Stomach (tissue), 4 donors: Measurements from ENCODE around the gene CHD3.

Experiments
- POLR2A ChIP-seq, 4 donors: fragments of 450-650 bp; IDR thresholded peaks; one replicate each; pipeline ENCODE4 v1.6.1; 2016; ENCODE audit warnings: antibody characterized with exemption in 4 of 4, control low read depth in 2 of 4, mild to moderate bottlenecking in 1 of 4, moderate library complexity in 1 of 4
- TF ChIP-seq, protein P1 (sequence below), 7 experiments: fragments of 450-650 bp in 4 of 7; fragments of 200-600 bp in 3 of 7; sonication (generic) in 3 of 7; IDR thresholded peaks; one replicate each; pipeline ENCODE4 v1.5.1; 2016 to 2019; ENCODE audit warnings: antibody characterized with exemption in 7 of 7, control low read depth in 2 of 7, mild to moderate bottlenecking in 1 of 7

DNA sequence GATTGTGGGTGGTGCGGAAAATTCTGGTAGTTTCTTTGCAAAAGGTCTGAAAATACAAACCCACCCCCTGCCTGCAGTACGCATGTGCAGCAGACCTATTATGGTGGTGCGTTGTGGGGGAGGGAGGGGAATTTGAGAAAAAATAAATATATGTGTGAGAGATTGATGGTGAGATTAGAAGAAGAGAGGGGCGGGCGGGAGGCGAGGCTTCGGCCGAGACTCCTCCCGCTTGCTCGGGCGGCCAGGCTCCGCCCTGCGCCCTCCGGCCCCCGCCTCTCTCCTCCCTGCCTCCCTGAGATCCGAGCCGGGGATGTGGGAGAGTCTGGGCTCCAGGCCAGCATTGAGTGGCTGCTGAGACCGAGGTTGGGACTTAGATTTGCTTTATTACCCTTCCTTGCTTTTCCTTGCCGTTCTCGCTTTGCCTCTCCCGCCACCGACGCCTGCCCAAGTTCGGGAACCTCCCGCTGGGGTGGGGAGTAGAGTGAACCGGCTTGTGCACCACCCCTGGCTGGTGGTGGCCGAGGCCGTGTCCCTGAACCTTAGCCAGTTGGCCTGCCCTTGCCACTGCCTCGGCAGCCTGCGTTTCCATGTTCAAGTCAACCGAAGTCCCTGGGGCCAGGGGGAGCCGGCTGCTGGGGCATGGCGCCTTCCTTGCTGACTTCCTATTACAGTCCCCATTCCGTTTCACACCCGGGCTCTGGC, 956 bp upstream of the CHD3 start:
- TF ChIP-seq POLR2A (IDR thresholded peaks at IDR 0.05) = no peak
- TF ChIP-seq, protein P1, sequence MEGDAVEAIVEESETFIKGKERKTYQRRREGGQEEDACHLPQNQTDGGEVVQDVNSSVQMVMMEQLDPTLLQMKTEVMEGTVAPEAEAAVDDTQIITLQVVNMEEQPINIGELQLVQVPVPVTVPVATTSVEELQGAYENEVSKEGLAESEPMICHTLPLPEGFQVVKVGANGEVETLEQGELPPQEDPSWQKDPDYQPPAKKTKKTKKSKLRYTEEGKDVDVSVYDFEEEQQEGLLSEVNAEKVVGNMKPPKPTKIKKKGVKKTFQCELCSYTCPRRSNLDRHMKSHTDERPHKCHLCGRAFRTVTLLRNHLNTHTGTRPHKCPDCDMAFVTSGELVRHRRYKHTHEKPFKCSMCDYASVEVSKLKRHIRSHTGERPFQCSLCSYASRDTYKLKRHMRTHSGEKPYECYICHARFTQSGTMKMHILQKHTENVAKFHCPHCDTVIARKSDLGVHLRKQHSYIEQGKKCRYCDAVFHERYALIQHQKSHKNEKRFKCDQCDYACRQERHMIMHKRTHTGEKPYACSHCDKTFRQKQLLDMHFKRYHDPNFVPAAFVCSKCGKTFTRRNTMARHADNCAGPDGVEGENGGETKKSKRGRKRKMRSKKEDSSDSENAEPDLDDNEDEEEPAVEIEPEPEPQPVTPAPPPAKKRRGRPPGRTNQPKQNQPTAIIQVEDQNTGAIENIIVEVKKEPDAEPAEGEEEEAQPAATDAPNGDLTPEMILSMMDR (IDR thresholded peaks at IDR 0.05) = peak in 2 of 7 experiments; percentile 2 to 13
